Duodenal mucosa (tissue), 2 donors: ENCODE results near the gene TSPYL6.

ENCODE experiments used
- H3K27ac ChIP-seq: one replicate; pipeline ENCODE4 v1.7.0; 2013; ENCODE audit warnings: low read depth, low read length
- H3K27me3 ChIP-seq, 2 donors: one replicate each; pipeline ENCODE4 v1.7.0; 2013; ENCODE audit warnings: low read length in 2 of 2, control low read depth in 1 of 2; ENCODE audit not compliant: insufficient read depth in 2 of 2, control insufficient read depth in 1 of 2
- H3K36me3 ChIP-seq, 2 donors: one replicate each; pipeline ENCODE4 v1.7.0; 2013; ENCODE audit warnings: low read length in 2 of 2, control low read depth in 1 of 2; ENCODE audit not compliant: insufficient read depth in 2 of 2, control insufficient read depth in 1 of 2
- H3K4me1 ChIP-seq, 2 donors: one replicate each; pipeline ENCODE4 v1.7.0; 2013; ENCODE audit warnings: low read length in 2 of 2, control low read depth in 1 of 2; ENCODE audit not compliant: insufficient read depth in 2 of 2, control insufficient read depth in 1 of 2
- H3K4me3 ChIP-seq, 2 donors: one replicate each; pipeline ENCODE4 v1.7.0; 2013; ENCODE audit warnings: low read length in 2 of 2, low read depth in 1 of 2
- H3K9ac ChIP-seq, 2 donors: one replicate each; pipeline ENCODE4 v1.7.0; 2013; ENCODE audit warnings: low read length in 2 of 2, low read depth in 1 of 2
- H3K9me3 ChIP-seq, 2 donors: one replicate each; pipeline ENCODE4 v1.7.0; 2013; ENCODE audit warnings: low read length in 2 of 2, control low read depth in 1 of 2; ENCODE audit not compliant: control insufficient read depth in 1 of 2

Gene TSPYL6

DNA sequence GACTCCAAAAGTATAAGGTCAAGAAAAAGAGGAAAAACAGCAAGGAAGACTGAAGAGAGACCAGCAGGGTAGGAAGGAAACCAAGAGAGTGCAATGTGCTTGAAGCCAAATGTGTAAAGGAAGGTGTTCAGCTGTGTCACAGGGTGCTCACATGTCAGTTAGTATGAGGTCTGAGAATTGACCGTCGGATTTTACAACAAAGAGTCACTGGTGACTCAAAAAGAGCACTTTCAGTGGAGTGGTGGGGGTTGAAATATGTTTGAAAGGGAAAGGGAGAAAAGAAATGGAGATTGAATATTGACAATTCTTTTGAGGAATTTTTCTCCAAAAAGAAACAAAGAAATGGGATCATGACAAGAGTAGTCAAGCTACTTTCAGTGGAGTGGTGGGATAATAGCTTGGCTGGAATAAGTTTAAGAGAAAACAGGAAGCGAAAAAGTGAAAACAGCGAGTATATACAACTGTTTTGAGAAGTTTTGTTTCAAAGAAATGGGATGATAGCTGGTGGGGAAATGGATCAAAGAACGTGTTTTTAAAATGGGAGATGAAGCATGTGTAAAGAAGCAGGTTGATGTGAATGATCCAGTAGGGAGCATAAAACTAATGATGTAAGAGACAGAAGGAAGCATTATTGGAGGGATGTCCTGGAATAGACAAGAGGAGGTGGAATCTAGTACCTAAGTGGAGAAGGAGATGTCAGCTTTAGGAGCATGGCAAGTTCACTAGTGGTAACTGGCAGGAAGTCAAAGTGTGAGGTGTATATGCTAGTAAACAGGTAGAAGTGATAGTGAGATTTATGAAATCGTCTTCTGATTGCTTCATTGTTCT lies 3.6 kb upstream of the TSPYL6 start:
- Histone ChIP-seq H3K36me3 (no peaks in the 10 kb centered on the region), H3K27me3 (no peaks in the 10 kb centered on the region), H3K9ac (no peak overlapping the region), H3K27ac (no peak overlapping the region), H3K4me1 (peaks cover 0 to 5% of the 10 kb centered on the region in 2 donors), H3K4me3 (no peak overlapping the region), H3K9me3 (no peaks in the 10 kb centered on the region)

- no peak overlapping the region for H3K4me3 ChIP-seq
- no peak overlapping the region for H3K9ac ChIP-seq
- peaks cover 0 to 5% of the 10 kb centered on the region in 2 donors for H3K4me1 ChIP-seq
- H3K27me3 ChIP-seq: no peaks in the 10 kb centered on the region
- H3K36me3 ChIP-seq: no peaks in the 10 kb centered on the region
- H3K27ac ChIP-seq: no peak overlapping the region
- no peaks in the 10 kb centered on the region for H3K9me3 ChIP-seq
These were observed 2.1 kb upstream of the TSPYL6 start for GRCh38 chr2:54258166-54258565.

- Histone ChIP-seq H3K36me3 (no peaks in the 10 kb centered on the region), H3K9me3 (no peaks in the 10 kb centered on the region)
These were observed 569 bp downstream of the TSPYL6 start for GRCh38 chr2:54255230-54256090.

GRCh38 chr2:54254180-54254579 lies 1.8 kb downstream of the TSPYL6 start:
- Histone ChIP-seq H3K4me3 (no peak overlapping the region), H3K9me3 (no peaks in the 10 kb centered on the region), H3K36me3 (no peaks in the 10 kb centered on the region), H3K27ac (no peak overlapping the region), H3K4me1 (no peaks in the 10 kb centered on the region), H3K27me3 (no peaks in the 10 kb centered on the region), H3K9ac (no peak overlapping the region)

More at GRCh38 chr2:54255230-54256090, 569 bp downstream of the TSPYL6 start:
- no peak overlapping the region for H3K9ac ChIP-seq
- H3K27me3 ChIP-seq: no peaks in the 10 kb centered on the region
- H3K4me3 ChIP-seq: no peak overlapping the region
- no peaks in the 10 kb centered on the region for H3K4me1 ChIP-seq
- H3K27ac ChIP-seq: no peak overlapping the region

GRCh38 chr2:54249629-54250028 lies 6.4 kb downstream of the TSPYL6 start:
- H3K4me3 ChIP-seq: no peak overlapping the region
- no peak overlapping the region for H3K9ac ChIP-seq
- no peaks in the 10 kb centered on the region for H3K36me3 ChIP-seq
- H3K4me1 ChIP-seq: no peaks in the 10 kb centered on the region
- H3K27ac ChIP-seq: no peak overlapping the region
- no peaks in the 10 kb centered on the region for H3K27me3 ChIP-seq
- no peaks in the 10 kb centered on the region for H3K9me3 ChIP-seq

- no peaks in the 10 kb centered on the region for H3K4me1 ChIP-seq
- no peaks in the 10 kb centered on the region for H3K36me3 ChIP-seq
- no peaks in the 10 kb centered on the region for H3K27me3 ChIP-seq
- no peak overlapping the region for H3K9ac ChIP-seq
- no peaks in the 10 kb centered on the region for H3K9me3 ChIP-seq
- no peak overlapping the region for H3K4me3 ChIP-seq
- H3K27ac ChIP-seq: no peak overlapping the region
These were observed 8.9 kb downstream of the TSPYL6 start for GRCh38 chr2:54247115-54247514.

GRCh38 chr2:54240515-54241469 lies 15.2 kb downstream of the TSPYL6 start:
- no peaks in the 10 kb centered on the region for H3K27me3 ChIP-seq
- no peak overlapping the region for H3K4me3 ChIP-seq
- H3K4me1 ChIP-seq: no peaks in the 10 kb centered on the region
- no peaks in the 10 kb centered on the region for H3K9me3 ChIP-seq
- H3K36me3 ChIP-seq: no peaks in the 10 kb centered on the region
- no peak overlapping the region for H3K27ac ChIP-seq
- H3K9ac ChIP-seq: no peak overlapping the region

DNA sequence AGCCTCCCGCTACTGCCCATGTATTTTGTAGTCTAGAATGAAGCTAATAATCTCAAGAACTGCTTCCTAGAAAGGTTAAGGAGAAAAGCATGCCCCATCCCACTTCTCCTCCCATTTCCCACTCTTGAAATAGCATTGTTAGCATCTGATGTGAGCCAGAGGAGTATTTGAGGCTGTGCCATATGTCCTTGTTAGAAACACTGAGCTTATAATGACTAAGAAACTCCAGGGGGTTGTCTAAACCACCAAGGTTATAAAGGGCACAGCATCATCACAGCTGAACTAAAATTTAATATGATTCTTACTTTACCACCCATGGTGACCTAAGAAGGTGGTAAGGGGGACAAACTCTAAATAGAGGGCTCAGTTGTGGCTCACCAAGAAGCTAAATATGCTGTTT lies 16.6 kb downstream of the TSPYL6 start:
- H3K9me3 ChIP-seq: no peaks in the 10 kb centered on the region
- no peak overlapping the region for H3K4me3 ChIP-seq
- H3K9ac ChIP-seq: no peak overlapping the region
- H3K27ac ChIP-seq: no peak overlapping the region
- H3K36me3 ChIP-seq: no peaks in the 10 kb centered on the region
- H3K27me3 ChIP-seq: no peaks in the 10 kb centered on the region
- no peaks in the 10 kb centered on the region for H3K4me1 ChIP-seq

DNA sequence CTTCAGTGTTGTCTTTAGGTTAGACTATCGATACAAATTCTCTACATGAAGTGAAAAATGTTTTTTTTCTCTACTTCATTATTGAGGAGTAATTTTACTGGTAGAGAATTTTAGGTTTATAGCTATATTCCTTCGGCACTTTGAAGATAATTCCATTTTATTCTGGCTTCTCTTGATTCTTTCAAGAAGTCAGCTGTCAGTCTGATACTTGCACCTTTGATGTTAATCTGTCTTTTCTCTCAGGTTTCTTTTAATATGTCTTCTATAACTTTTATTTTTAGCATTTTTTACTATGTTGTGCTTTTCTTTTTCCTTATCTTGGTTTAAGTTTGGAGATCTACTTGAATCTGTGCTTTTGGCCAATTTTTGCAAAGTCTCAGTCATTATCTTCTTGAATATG lies 18.6 kb downstream of the TSPYL6 start:
- H3K36me3 ChIP-seq: no peaks in the 10 kb centered on the region
- H3K9ac ChIP-seq: no peak overlapping the region
- H3K4me1 ChIP-seq: no peaks in the 10 kb centered on the region
- no peak overlapping the region for H3K27ac ChIP-seq
- no peak overlapping the region for H3K4me3 ChIP-seq
- no peaks in the 10 kb centered on the region for H3K27me3 ChIP-seq
- peaks cover 0 to 2% of the 10 kb centered on the region in 2 donors for H3K9me3 ChIP-seq
